HG02678 (cell line): ENCODE measurements around the gene EBF4.

Experiments
- ATAC-seq: cut with Tn5 transposase; IDR thresholded peaks from one replicate; pipeline ENCODE4 v1.9.1; 2021; ENCODE audit warnings: mild to moderate bottlenecking, moderate library complexity; ENCODE audit not compliant: unreplicated experiment

EBF4 gene

GRCh38 chr20:2741881-2742280, 49.3 kb downstream of the EBF4 start:
- ATAC-seq, result no peak

GRCh38 chr20:2742431-2742830, 49.9 kb downstream of the EBF4 start:
- ATAC-seq, result no peak

DNA sequence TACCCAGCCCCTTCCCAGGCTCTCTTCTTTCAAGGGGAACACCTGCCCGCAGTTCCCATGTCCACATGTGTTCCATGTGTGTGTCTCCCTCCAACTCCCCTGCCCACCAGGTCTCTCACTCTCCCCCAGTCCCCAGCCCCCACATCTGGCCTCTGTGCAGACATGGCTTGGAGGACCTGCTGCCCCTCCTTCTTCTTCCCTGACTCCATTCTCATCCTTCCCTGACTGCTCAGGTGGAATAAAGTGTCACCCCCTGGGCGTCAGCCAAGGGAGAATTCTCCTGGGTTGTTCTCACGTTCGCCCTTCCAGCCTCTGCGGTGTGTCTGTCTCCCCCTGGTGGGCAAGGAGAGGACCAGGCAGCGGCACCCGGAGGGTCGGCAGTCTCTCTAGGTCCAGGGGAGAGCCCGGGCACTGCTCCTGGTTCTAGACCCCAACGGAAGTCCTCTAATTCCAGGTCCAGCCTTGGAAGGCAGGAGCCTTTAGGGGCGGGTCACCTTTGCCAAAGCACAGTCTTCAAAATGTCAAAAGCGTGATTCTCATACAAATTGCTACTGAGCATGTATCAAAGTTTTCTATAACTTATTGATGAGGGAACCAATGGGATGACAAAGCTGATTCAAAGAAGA, 50.5 kb downstream of the EBF4 start:
- no peak for ATAC-seq

GRCh38 chr20:2745060-2745910, 52.7 kb downstream of the EBF4 start:
- no peak for ATAC-seq

- no peak for ATAC-seq
Observed at GRCh38 chr20:2745936-2746635, 53.5 kb downstream of the EBF4 start.

DNA sequence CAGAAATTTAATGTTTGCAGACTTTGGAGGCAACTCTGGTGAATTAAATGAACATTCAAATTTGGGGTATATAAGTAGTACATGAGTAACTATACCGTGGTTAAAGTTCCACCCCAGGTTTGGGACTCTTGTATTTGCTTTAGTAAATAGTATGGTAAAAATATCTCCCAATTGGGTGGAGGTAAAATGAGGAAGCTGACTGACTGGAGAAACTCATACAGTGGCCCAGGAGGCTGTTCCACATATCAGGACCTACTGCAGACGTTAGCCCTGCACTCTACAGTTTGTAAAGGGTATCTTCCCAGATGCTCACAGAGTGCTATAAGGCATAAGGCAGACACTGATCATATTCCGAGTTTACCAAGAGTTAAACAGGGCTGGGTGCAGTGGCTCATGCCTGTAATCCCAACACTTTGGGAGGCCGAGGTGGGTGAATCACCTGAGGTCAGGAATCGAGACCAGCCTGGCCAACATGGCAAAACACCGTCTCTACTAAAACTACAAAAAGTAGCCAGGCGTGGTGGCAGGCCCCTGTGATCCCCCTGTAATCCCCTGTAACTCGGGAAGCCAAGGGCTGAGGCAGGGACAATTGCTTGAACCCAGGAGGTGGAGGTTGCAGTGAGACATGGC, 54.2 kb downstream of the EBF4 start:
- ATAC-seq, result no peak

- no peak for ATAC-seq
Observed at GRCh38 chr20:2747676-2748235, 55.2 kb downstream of the EBF4 start.

DNA sequence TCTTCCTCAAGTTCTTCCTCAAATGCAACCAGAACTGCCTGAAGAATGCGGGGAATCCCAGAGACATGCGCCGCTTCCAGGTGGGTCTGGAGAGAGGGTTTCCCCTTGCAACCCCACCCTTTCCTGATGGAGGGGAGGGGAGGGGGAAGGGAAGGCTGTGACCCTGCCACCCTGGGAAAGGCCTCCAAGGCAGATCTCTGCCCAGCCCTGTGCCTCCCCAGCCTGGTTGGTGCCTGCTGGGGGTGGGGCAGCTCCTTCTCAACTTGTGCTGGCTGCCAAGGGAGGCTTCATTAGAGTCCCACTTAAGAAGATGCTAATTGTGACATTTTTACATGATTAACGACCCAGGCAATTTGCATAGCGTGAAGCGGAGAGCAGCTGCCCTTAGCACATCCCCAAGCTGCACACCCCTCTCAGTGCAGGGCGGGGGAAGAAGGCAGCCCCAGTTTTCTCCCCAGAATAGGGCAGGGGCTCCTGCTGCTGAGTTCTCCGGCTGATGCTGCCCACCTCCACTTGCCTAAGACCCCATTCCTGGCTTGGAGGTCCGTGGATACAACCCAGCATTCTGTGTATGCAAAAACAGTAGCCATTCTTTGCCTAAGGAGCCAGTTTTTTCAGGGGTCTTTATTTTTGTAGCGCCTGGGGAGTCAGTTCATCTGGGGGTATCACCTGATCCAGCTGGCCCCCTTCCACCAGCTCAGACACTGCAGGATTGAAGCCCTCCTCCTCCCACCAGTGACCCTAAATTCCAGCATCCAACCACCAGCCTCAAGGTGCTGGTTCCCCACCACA, 56.2 kb downstream of the EBF4 start:
- ATAC-seq, result no peak

DNA sequence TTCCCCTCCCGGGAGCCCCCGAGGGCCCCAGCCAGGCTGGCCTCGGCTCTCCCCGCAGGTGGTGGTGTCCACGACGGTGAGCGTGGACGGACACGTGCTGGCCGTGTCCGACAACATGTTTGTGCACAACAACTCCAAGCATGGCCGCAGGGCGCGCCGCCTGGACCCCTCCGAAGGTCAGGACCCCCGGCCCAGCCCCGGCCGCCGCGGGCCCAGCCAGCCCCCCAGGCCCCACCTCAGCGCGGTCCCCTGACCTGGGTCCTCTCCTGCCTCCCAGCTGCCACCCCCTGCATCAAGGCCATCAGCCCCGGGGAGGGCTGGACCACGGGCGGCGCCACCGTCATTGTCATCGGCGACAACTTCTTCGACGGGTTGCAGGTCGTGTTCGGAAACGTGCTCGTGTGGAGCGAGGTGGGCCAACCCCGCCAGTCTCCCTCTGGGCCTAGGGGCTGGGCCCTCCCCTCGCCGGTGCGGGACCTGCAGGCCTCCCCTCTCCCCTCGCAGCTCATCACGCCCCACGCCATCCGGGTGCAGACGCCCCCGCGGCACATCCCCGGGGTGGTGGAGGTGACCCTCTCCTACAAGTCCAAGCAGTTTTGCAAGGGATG, 56.9 kb downstream of the EBF4 start:
- no peak for ATAC-seq

DNA sequence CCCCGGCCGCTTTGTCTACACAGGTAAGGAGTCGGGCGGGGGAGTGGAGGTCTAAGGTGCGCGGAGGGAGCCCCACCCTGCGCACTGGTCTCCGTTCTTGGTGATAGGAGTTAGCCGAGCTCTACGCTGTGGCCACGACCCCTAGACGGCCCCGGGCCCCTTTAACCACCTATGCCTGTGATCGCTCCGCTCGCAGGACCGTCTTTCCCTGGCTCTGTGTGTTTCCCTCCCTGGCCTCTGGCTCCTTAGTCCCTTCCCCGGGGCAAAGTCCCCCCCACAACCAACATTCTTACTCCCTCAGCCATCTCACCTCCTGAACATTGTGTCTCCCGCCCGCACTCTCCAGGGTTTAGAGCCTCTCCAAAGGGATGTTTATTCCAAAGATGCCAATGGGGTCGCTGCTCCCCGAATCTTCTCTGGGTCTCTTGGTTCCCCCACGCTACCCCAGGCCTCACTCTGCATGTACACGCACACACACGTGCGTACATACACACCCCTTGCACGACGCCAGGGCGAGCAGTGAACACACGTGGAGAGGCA, 57.4 kb downstream of the EBF4 start:
- ATAC-seq, result no peak

- no peak for ATAC-seq
Observed at GRCh38 chr20:2750491-2751251, 58.1 kb downstream of the EBF4 start.

DNA sequence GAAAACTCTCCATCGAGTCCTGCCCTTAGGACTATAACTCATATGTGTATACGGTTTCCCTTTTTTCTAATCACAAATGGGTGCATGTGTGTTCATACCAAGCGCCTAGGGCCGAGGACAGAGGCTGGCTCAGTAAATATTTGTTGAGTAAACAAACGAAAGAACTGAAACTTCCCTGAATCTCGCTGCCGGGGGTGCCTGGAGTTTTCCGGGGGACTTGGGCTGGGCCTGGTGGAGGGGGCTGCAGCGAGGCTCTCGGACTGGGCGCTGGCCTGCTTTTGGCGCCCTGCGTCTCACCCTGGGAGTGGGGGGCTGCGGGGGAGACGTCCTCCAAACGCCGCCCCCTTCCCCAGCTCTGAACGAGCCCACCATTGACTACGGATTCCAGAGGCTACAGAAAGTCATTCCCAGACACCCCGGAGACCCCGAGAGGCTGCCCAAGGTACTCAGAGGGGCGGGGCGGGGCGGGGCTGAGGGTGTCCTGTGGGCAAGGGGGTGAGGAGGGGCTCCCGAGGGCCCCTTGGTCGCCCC, 58.8 kb downstream of the EBF4 start:
- no peak for ATAC-seq

DNA sequence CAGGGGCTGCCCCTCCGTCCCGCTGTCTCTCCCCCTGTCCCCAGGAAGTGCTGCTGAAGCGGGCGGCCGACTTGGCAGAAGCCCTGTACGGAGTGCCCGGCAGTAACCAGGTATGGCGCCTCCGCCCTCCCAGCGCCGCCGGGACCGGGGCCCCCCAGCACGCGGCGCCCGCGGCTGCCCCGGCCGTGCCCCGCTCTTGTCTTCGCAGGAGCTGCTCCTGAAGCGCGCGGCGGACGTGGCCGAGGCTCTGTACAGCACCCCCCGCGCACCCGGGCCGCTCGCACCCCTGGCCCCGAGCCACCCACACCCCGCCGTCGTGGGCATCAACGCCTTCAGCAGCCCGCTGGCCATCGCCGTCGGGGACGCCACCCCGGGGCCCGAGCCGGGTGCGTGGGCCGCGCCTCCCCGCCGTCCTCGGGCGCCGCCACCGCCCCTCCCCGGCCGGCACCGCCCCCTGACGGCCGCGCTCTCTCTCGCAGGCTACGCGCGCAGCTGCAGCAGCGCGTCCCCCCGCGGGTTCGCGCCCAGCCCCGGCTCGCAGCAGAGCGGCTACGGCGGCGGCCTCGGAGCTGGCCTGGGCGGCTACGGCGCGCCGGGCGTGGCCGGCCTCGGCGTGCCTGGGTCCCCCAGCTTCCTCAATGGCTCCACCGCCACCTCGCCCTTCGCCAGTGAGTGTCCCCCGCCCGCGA, 59.4 kb downstream of the EBF4 start:
- no peak for ATAC-seq

GRCh38 chr20:2752567-2753460, 60.2 kb downstream of the EBF4 start:
- ATAC-seq, result no peak

DNA sequence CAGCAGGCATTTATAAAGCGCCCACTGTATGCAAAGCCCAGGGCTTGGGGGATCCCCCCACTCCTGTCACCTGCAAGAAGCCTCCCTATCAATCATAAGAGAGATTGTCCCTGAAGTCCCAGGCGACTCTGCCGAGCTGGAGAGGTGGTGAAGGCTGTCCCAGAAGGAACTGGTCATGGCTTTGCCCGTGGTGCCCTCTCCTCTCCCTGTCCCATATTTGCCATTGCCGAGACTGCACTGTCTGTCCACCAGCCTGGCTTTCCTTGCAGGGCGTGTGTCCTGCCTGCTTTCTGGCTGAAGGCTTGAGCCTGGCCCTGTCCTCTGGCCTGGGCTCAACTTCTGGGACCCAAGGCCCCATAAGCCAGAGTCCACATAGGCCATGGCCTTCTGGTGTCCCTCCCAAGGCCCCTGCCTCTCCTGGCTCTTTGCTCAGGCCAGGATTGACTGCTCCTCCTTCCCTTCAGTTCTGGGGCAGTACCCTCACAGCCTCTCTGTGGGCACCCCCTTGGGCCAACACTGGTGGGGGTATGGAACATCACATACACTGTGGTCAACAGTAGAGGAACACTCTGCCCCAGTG, 61.0 kb downstream of the EBF4 start:
- ATAC-seq, result no peak

DNA sequence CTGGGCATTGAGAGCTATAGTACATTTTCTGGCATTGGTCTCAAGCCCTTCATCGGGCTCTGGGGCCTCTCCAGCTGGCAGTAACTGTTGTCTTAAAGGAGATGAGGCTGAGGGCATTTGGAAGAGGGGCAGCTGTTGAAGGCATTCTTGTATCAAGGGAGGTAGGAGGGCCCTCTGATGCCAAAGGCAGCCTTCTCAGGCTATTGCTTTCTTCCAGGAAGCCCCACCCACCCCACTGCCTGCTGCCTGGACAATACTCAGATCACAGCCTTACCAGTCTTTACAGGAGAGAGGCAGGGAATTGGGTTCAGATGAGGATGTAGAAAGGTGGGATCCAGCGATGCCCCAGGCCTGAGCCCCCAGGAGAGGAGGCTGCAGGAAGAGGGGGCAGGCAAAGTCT, 61.8 kb downstream of the EBF4 start:
- ATAC-seq, result no peak
